MM.1S (cell line): ENCODE results near the gene KCNIP3.

Source experiments
- DNase-seq: peaks from one replicate; pipeline ENCODE4 v3.0.0-alpha.2; 2015
- H2AFZ ChIP-seq: fragments of 300-600 bp; sonication (generic); 2 replicates; pipeline ENCODE4 v1.6.0; 2016; ENCODE audit warnings: antibody characterized with exemption, low read length
- H3F3A ChIP-seq: fragments of 300-600 bp; sonication (generic); 2 replicates; pipeline ENCODE4 v1.6.1; 2016; ENCODE audit warnings: mild to moderate bottlenecking, antibody characterized with exemption, low read length, moderate library complexity, mixed read lengths; ENCODE audit not compliant: insufficient read depth
- H3K27ac ChIP-seq: fragments of 300-600 bp; sonication (generic); 2 replicates; pipeline ENCODE4 v1.5.1; 2016; ENCODE audit warnings: mild to moderate bottlenecking, low read length
- H3K27me3 ChIP-seq: fragments of 300-600 bp; sonication (generic); replicated peaks from 2 replicates; pipeline ENCODE4 v1.6.0; 2016; ENCODE audit warnings: low read length; ENCODE audit not compliant: insufficient read depth
- H3K36me3 ChIP-seq: fragments of 300-600 bp; sonication (generic); replicated peaks from 2 replicates; pipeline ENCODE4 v1.6.1; 2016; ENCODE audit warnings: mild to moderate bottlenecking, low read length, mixed read lengths; ENCODE audit not compliant: insufficient read depth
- H3K4me1 ChIP-seq: fragments of 300-600 bp; sonication (generic); 2 replicates; pipeline ENCODE4 v1.6.1; 2016; ENCODE audit warnings: low read length, mixed read lengths
- H3K4me2 ChIP-seq: fragments of 300-600 bp; sonication (generic); 2 replicates; pipeline ENCODE4 v1.6.0; 2016; ENCODE audit warnings: low read depth, low read length
- H3K4me3 ChIP-seq: fragments of 300-600 bp; sonication (generic); 2 replicates; pipeline ENCODE4 v1.5.1; 2016; ENCODE audit warnings: low read length, mixed read lengths
- H3K79me2 ChIP-seq: fragments of 300-600 bp; sonication (generic); 2 replicates; pipeline ENCODE4 v1.6.1; 2016; ENCODE audit warnings: mixed run types, low read length, mixed read lengths
- H3K9ac ChIP-seq: fragments of 300-600 bp; sonication (generic); 2 replicates; pipeline ENCODE4 v1.6.1; 2016; ENCODE audit warnings: low read length, mixed read lengths
- H3K9me2 ChIP-seq: fragments of 300-600 bp; sonication (generic); replicated peaks from 2 replicates; pipeline ENCODE4 v1.6.1; 2016; ENCODE audit warnings: mild to moderate bottlenecking, low read length, mixed read lengths; ENCODE audit not compliant: insufficient read depth
- H3K9me3 ChIP-seq: fragments of 300-600 bp; sonication (generic); replicated peaks from 2 replicates; pipeline ENCODE4 v1.6.1; 2016; ENCODE audit warnings: mild to moderate bottlenecking, low read length, mixed read lengths; ENCODE audit not compliant: insufficient read depth
- H4K20me1 ChIP-seq: fragments of 300-600 bp; sonication (generic); 2 replicates; pipeline ENCODE4 v1.6.1; 2016; ENCODE audit warnings: mild to moderate bottlenecking, low read length, moderate library complexity, mixed read lengths; ENCODE audit not compliant: insufficient read depth
- CTCF ChIP-seq: fragments of 300-600 bp; sonication (generic); IDR thresholded peaks from 2 replicates; pipeline ENCODE4 v1.5.1; 2016; ENCODE audit warnings: antibody characterized with exemption, low read length, mixed read lengths
- EZH2 ChIP-seq: fragments of 300-600 bp; sonication (generic); optimal IDR thresholded peaks from 2 replicates; pipeline ENCODE3; 2017; ENCODE audit warnings: low read depth, mild to moderate bottlenecking, antibody characterized with exemption, low read length, mixed read lengths
- EZH2phosphoT487 ChIP-seq: fragments of 300-600 bp; sonication (generic); IDR thresholded peaks from 2 replicates; pipeline ENCODE4 v1.6.1; 2018; ENCODE audit warnings: antibody characterized with exemption, low read length

The KCNIP3 gene

GRCh38 chr2:95291222-95291621, 5.9 kb upstream of the KCNIP3 start:
- no peaks in the 10 kb centered on the region for H3F3A ChIP-seq
- H3K9me3 ChIP-seq: no peaks in the 10 kb centered on the region
- no peaks in the 10 kb centered on the region for H4K20me1 ChIP-seq
- H3K27me3 ChIP-seq: no peaks in the 10 kb centered on the region
- no peak overlapping the region for H3K4me3 ChIP-seq
- no peaks in the 10 kb centered on the region for H3K4me1 ChIP-seq
- no peaks in the 10 kb centered on the region for H3K36me3 ChIP-seq
- H3K9me2 ChIP-seq: no peaks in the 10 kb centered on the region
- H3K79me2 ChIP-seq: no peaks in the 10 kb centered on the region
- H3K27ac ChIP-seq: no peak overlapping the region
- TF ChIP-seq CTCF (no peak), EZH2 (no peak), EZH2phosphoT487 (no peak)
- no peak for DNase-seq
- H2AFZ ChIP-seq: no peak overlapping the region
- no peak overlapping the region for H3K9ac ChIP-seq
- no peak overlapping the region for H3K4me2 ChIP-seq

- Histone ChIP-seq H3K79me2 (no peaks in the 10 kb centered on the region), H3K36me3 (no peaks in the 10 kb centered on the region), H3K9me3 (no peaks in the 10 kb centered on the region), H3K9me2 (no peaks in the 10 kb centered on the region), H3K4me3 (no peak overlapping the region), H3K9ac (no peak overlapping the region), H3K27me3 (no peaks in the 10 kb centered on the region), H3K27ac (no peak overlapping the region), H4K20me1 (no peaks in the 10 kb centered on the region), H2AFZ (no peak overlapping the region), H3K4me1 (no peaks in the 10 kb centered on the region), H3F3A (no peaks in the 10 kb centered on the region), H3K4me2 (no peak overlapping the region)
- no peak for DNase-seq
- no peak for TF ChIP-seq EZH2
- TF ChIP-seq CTCF: no peak
These were observed 4.4 kb upstream of the KCNIP3 start for GRCh38 chr2:95292623-95293260.

- H3K9me2 ChIP-seq: no peaks in the 10 kb centered on the region
These were observed 2.4 kb upstream of the KCNIP3 start for GRCh38 chr2:95294579-95295250.

More at GRCh38 chr2:95294579-95295250, 2.4 kb upstream of the KCNIP3 start:
- no peaks in the 10 kb centered on the region for H3F3A ChIP-seq
- TF ChIP-seq EZH2 (no peak), EZH2phosphoT487 (no peak), CTCF (no peak)
- no peaks in the 10 kb centered on the region for H3K4me1 ChIP-seq
- no peak overlapping the region for H2AFZ ChIP-seq
- no peak overlapping the region for H3K4me3 ChIP-seq
- DNase-seq: no peak
- H3K9ac ChIP-seq: no peak overlapping the region
- no peak overlapping the region for H3K27ac ChIP-seq
- H3K27me3 ChIP-seq: no peaks in the 10 kb centered on the region
- H3K79me2 ChIP-seq: no peaks in the 10 kb centered on the region
- H3K4me2 ChIP-seq: no peak overlapping the region
- no peaks in the 10 kb centered on the region for H4K20me1 ChIP-seq
- no peaks in the 10 kb centered on the region for H3K36me3 ChIP-seq
- H3K9me3 ChIP-seq: no peaks in the 10 kb centered on the region
